T-helper 1 cell treated with Interleukin-12 subunit alpha and Interleukin-12 subunit beta and Interleukin-4 antibody, amounts not matched to agents 30 μg/mL and 1 μg/mL, for 36 hours (primary cell): ENCODE results near the gene VPS35.

Experiments
- H3K27ac Mint-ChIP-seq: one replicate; pipeline ENCODE4 v1.8.0; 2021; ENCODE audit warnings: mild to moderate bottlenecking, mixed read lengths
- H3K27me3 Mint-ChIP-seq: one replicate; pipeline ENCODE4 v1.8.0; 2021; ENCODE audit warnings: low read depth, mixed read lengths
- H3K36me3 Mint-ChIP-seq: one replicate; pipeline ENCODE4 v1.8.0; 2021; ENCODE audit warnings: low read depth, mixed read lengths
- H3K4me1 Mint-ChIP-seq: one replicate; pipeline ENCODE4 v1.8.0; 2021; ENCODE audit warnings: low read depth, mixed read lengths
- H3K4me3 Mint-ChIP-seq: one replicate; pipeline ENCODE4 v1.8.0; 2021; ENCODE audit warnings: mild to moderate bottlenecking, moderate library complexity, mixed read lengths
- H3K9me3 Mint-ChIP-seq: one replicate; pipeline ENCODE4 v1.8.0; 2021; ENCODE audit warnings: mixed read lengths

Gene VPS35

DNA sequence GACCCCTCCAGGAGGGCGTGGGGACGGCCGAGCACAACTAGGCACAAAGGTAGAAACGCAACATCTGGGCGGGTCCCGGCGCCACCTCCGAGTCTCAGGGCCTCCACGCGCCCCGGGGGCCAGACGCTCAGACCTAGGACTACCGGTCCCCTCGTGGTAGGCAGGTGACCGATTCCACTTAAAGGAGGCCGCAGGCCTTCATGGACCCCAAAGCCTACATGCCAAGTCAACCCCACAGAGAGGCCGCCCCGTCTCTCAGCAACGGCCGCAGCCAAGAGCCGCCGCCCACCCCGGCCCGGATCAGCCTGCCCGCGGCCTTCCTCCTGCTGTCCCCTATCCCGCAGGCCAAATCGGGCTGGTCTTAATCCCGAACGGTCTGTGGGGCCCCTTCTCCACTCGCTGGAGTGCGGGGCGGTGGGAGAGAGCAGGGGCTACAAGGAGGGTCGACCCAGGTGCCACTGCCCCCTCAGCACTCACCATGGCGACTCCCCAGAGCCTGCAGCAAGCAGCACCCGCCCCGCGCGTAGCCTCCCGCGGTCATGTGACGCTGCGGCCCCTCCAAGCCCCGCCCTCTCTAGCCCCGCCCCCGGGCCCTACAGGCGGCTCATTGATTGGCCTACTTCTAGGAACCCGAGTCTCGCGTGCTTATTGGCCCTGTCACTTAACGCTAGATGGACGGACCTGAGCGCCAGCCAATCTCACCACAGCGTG, at the start of gene VPS35:
Gene VPS35 (minus strand): TSS at position 525 of the 711 bp plus-strand sequence. CDS start 45 bp downstream, at position 480.
- H3K9me3 Mint-ChIP-seq: no peaks in the 10 kb centered on the region

DNA sequence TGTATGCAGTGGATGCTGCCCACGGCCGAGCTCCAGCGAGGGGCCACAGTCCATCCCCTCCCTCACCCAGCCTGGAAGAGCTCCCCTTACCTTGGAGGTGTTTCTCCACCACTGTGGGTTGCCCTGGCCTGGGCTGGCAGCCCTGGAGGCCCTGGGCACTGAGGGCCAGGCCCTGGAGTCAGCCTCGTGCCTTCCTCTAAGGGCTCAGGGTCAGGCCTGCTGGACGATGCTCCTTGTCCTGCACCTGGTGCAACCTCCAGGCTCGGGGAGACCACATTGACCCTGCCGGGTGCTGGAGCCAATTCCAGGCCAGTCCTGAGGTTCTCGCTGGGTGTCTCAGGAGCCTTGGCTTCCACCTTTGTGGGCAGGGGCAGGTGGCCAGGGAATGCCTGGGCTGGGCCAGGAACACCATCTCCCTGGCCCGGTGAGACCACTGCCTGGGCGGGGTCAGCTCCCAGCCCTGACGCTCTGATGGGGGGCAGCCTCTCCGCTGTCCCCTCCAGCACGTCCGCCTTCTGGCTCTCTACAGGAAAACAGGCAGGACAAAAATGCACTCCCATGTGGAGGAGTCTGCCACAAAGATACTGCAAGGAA, 48.7 kb upstream of the VPS35 start:
- Mint-ChIP-seq H3K9me3 (no peaks in the 10 kb centered on the region), H3K36me3 (no peaks in the 10 kb centered on the region), H3K27ac (no peak overlapping the region), H3K27me3 (no peaks in the 10 kb centered on the region), H3K4me1 (peaks cover 2% of the 10 kb centered on the region), H3K4me3 (no peak overlapping the region)

More for the DNA sequence above, at the start of gene VPS35:
- Mint-ChIP-seq H3K27ac (no peak within 1 kb of the TSS), H3K36me3 (peaks cover 2% of the 10 kb centered on the region), H3K4me1 (peaks cover 33% of the 10 kb centered on the region), H3K4me3 (no peak within 1 kb of the TSS), H3K27me3 (no peaks in the 10 kb centered on the region)

DNA sequence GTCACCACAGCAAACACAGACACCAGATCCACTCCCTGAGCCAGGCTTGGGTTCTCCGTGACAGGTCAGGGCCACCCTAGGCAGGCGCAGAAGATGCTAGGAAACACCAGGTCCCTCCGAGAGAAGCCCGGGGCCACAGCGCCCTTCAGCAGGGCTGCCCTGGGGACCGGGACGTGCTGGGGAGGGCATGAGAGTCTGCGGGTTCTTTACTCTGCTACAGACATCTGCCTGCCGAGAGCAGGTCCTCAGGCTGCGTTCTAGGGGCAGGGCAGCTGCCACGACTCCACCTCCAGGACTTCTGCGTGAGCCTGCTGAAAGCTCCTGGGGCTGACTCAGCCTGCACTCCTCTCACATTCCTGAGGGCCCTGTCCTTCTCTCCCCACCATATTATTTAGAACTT, 47.7 kb upstream of the VPS35 start:
- Mint-ChIP-seq H3K9me3 (no peaks in the 10 kb centered on the region), H3K36me3 (no peaks in the 10 kb centered on the region), H3K27me3 (no peaks in the 10 kb centered on the region), H3K4me1 (peaks cover 2% of the 10 kb centered on the region), H3K27ac (no peak overlapping the region), H3K4me3 (no peak overlapping the region)

DNA sequence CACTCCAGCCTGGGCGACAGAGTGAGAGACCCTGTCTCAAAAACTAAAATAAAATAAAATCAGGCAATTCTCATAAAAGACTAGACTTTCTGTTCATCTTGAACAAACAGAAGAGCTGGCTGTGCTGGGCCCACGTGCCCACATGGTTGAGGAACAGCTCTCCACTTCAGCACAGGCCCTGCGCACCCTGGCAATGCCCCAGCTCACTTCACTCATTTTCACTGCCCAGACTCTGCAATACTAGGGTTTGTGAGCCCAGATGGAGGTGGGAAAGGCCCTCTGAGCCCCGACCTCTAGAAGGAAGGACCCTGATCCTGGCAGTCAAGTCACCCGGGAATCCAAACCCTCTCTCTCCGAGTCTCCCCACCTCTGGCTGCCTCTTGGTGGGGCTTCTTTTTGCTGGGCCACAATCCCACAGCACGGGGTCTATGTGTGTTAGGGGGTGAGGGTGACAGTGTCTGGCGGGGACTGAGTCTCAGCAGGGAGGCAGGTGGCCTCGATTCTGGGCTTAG, 44.4 kb upstream of the VPS35 start:
- Mint-ChIP-seq H3K27me3 (no peaks in the 10 kb centered on the region), H3K36me3 (no peaks in the 10 kb centered on the region), H3K4me1 (no peaks in the 10 kb centered on the region), H3K4me3 (no peak overlapping the region), H3K9me3 (no peaks in the 10 kb centered on the region), H3K27ac (no peak overlapping the region)

DNA sequence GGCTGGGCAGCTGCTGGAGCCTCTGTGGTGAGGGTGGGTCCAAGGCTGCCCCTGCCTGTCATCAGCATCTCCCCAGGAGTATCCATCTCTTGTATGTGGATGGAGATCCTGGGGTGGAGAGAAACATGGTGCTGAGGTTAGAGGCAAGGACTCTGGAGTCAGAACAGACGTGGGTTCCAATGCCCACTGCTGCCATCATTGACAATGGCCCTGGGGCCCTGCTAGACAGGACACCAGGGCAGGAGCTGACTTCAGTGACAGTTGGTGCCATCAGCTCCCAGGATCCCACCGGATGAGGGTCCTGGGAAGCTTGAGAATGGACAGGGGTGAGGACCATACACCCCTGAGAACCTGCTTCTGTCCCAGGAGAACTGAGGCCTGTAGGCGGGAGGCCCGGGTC, 43.6 kb upstream of the VPS35 start:
- Mint-ChIP-seq H3K9me3 (no peaks in the 10 kb centered on the region), H3K4me3 (no peak overlapping the region), H3K4me1 (no peaks in the 10 kb centered on the region), H3K36me3 (no peaks in the 10 kb centered on the region), H3K27ac (no peak overlapping the region), H3K27me3 (no peaks in the 10 kb centered on the region)

DNA sequence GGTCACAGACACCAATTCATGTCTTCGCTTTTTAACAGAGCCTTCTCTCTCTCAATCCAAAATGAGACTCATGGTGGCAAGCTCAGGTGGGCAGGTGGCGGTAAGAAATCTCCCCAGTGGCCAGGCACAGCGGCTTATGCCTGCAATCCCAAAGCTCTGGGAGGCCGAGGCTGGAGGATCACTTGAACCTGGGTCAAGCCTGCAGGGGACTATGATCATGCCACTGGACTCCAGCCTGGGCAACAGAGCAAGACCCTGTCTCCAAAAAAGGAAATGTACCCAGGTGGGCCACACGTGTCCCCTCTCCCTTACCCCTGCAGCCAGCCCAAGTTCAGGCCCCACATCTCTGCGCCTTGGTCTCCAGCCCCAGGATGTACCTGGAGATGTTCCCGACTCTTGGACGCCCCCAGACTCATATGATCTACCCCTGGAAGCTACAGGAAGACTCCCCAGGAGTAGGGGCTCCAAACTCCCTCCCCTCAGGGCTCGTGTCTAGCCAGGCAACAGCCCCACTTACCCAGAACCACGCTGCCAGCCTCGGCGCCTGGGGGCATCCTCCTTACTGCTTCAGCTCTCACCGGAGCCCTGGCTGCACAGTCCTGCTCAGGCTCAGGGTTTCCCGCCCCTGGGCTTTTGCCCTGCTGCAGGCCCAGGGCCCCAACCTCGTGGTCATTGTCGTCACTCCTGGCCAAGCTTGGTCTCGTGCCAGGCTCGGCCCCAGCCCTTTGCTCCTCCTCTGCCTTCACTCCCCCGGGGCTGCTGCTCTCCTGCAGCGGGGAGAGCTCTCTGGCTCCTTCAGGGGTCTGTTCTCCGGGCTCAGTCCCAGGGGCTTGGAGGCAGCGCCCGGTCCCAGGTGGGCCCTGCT, 42.9 kb upstream of the VPS35 start:
- no peaks in the 10 kb centered on the region for H3K27me3 Mint-ChIP-seq
- H3K36me3 Mint-ChIP-seq: no peaks in the 10 kb centered on the region

DNA sequence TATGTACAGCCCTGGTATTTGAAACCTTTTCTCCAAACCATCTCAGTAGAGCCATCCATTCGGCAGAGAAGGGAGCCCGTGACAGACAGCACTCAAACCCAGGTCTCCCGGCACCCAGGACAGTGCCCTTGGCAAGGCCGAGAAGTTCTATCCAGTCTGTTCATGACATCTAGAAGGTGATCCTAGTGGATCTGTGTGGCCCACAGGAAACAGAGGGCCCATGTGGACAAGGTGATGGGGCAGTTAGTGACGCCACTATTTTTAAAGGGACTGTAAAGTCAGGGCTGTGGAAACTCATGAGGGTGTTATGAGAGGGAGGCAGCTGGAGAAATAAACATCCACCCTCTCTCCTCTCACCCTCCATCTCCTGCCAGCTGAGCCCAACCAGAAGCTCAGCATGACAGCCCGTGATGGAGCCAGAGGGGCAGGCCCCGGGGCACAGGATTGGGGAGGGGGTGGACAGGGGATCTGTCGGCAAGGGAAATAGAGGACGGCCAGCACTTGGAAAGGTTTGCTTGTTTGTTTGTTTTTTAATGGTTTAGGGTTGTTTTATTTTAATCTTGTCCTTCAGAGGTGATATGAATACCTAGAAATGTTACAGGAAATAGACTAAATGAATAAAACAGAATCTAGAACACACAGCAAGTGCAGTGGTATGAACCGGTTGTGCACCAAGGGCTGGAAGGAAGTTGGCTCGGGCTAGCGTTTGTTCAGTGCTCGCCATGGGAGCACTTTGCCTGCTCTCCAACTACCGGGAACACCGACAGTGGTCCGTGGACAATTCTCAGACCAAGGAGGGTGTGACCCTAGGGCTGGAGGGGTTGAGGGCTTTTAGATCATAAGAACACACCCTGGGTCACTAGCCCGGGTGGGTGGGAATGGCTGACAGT, 42.1 kb upstream of the VPS35 start:
- H3K36me3 Mint-ChIP-seq: no peaks in the 10 kb centered on the region
- H3K4me1 Mint-ChIP-seq: peaks cover 1% of the 10 kb centered on the region
- no peaks in the 10 kb centered on the region for H3K27me3 Mint-ChIP-seq
- no peak overlapping the region for H3K4me3 Mint-ChIP-seq
- H3K9me3 Mint-ChIP-seq: peaks cover under 1% of the 10 kb centered on the region
- H3K27ac Mint-ChIP-seq: no peak overlapping the region

More for the DNA sequence above, 42.9 kb upstream of the VPS35 start:
- H3K4me1 Mint-ChIP-seq: no peaks in the 10 kb centered on the region
- no peak overlapping the region for H3K4me3 Mint-ChIP-seq
- H3K27ac Mint-ChIP-seq: no peak overlapping the region
- no peaks in the 10 kb centered on the region for H3K9me3 Mint-ChIP-seq

DNA sequence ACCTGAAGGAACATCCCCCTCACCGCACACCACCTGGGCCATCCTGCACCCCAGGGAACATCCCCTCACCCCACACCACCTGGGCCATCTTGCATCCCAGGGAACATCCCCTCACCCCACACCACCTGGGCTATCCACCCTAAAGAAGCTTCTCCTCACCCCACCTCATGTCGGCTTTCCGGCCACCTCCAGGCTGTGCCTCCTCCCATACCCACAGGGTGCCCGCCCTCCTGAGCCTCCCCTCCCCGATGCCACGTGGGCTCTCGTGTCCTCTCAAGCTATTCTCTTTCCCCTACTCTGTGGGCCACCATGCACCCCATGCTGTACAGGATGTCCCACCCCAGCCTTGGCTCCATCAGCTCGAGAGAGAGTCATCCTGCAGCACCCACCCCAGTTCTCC, 41.1 kb upstream of the VPS35 start:
- peaks cover 1% of the 10 kb centered on the region for H3K4me1 Mint-ChIP-seq
- H3K27me3 Mint-ChIP-seq: no peaks in the 10 kb centered on the region
- H3K4me3 Mint-ChIP-seq: no peak overlapping the region
- peaks cover 6% of the 10 kb centered on the region for H3K9me3 Mint-ChIP-seq
- H3K36me3 Mint-ChIP-seq: no peaks in the 10 kb centered on the region
- H3K27ac Mint-ChIP-seq: no peak overlapping the region

DNA sequence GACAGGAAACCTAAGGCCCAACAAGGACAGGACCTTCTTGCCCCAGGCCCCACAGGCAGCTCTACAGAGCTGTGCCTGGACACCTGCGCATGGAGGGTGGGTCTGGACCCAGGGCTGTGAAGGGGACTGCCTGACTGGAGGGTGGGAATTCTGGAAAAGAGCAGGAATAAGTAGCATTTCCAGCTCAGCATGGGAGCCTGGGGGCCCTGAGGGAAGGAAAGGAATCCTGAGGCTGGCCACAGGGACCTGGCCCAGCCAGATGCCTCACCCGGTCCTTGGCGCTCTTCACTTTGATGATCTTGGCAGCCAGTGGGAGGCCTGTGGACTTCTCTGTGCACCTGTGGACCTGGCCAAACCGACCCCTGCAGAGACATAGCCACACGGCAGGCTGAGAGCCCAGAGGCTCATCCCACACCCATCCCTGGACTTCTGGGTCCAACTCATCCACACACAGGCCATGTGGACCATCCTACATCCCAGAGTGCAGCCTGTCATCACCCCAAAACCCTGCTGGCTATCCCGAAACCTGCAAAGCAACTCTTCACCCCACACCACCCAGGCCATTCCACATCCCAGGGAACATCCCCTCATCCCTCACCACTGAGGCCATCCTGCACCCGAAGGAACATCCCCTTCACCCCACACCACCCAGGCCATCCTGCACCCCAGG, 40.5 kb upstream of the VPS35 start:
- Mint-ChIP-seq H3K9me3 (peaks cover 6% of the 10 kb centered on the region), H3K4me1 (peaks cover 1% of the 10 kb centered on the region), H3K27ac (no peak overlapping the region), H3K36me3 (no peaks in the 10 kb centered on the region), H3K27me3 (no peaks in the 10 kb centered on the region), H3K4me3 (no peak overlapping the region)

DNA sequence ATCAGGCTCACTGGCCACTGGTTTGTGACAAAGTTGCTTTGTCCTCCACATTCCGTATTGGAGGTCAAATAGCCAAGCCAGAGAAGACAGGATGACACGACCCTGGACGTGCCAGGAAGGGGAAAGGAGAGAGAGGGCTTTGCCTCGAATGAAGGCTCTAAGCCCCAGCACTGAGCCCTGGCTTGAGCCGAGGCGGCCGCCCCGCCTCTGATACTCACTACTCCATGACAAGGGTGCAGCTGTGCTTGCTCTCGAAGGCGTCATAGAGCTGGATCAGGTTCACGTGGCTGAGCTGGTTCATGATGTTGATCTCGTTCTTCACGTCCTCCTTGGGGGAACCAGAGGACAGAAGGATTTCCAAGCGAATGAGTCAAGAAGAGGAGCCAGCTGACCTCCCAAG, 39.8 kb upstream of the VPS35 start:
- Mint-ChIP-seq H3K4me3 (no peak overlapping the region), H3K36me3 (no peaks in the 10 kb centered on the region), H3K27ac (no peak overlapping the region)

DNA sequence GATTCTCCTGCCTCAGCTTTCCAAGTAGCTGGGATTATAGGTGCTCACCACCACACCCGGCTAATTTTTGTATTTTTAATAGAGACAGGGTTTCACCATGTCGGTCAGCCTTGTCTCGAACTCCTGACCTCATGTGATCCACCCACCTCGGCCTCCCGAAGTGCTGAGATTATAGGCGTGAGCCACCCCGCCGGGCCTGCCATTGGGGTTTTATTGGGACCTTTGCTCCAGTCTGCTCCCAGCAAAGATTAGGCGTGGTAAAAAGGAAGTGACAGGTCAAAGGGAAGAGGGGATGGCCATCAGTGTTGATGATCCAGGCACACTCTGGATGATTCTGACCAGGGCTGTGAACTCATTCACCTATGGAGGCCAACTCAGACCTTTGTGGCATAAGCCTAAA, 38.7 kb upstream of the VPS35 start:
- no peak overlapping the region for H3K27ac Mint-ChIP-seq
- H3K27me3 Mint-ChIP-seq: no peaks in the 10 kb centered on the region
- peaks cover 6% of the 10 kb centered on the region for H3K9me3 Mint-ChIP-seq
- no peak overlapping the region for H3K4me3 Mint-ChIP-seq
- peaks cover 1% of the 10 kb centered on the region for H3K4me1 Mint-ChIP-seq
- no peaks in the 10 kb centered on the region for H3K36me3 Mint-ChIP-seq

More for the DNA sequence above, 39.8 kb upstream of the VPS35 start:
- H3K4me1 Mint-ChIP-seq: peaks cover 1% of the 10 kb centered on the region
- H3K9me3 Mint-ChIP-seq: peaks cover 6% of the 10 kb centered on the region
- no peaks in the 10 kb centered on the region for H3K27me3 Mint-ChIP-seq

DNA sequence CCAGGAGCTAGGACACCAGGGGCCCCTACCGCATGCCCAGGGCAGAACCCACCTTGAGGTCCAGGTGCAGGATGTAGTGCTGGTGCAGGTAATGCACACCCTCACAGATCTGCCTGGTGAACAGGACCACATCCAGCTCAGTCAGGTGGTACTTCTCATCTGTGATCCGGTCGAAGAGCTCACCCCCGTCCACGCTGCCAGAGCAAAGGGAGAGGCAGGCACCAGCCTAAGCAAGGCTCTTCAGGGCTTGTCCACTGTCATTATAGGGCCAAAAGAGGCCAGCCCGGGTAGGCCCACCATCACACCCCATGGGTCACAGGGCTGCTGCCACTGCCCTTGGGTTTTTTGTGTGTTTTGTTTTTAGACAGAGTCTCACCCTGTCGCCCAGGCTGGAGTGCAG, 38.2 kb upstream of the VPS35 start:
- H3K4me1 Mint-ChIP-seq: peaks cover 1% of the 10 kb centered on the region
- no peaks in the 10 kb centered on the region for H3K36me3 Mint-ChIP-seq
- H3K27ac Mint-ChIP-seq: no peak overlapping the region
- no peaks in the 10 kb centered on the region for H3K27me3 Mint-ChIP-seq
- H3K4me3 Mint-ChIP-seq: no peak overlapping the region
- H3K9me3 Mint-ChIP-seq: peaks cover 6% of the 10 kb centered on the region

DNA sequence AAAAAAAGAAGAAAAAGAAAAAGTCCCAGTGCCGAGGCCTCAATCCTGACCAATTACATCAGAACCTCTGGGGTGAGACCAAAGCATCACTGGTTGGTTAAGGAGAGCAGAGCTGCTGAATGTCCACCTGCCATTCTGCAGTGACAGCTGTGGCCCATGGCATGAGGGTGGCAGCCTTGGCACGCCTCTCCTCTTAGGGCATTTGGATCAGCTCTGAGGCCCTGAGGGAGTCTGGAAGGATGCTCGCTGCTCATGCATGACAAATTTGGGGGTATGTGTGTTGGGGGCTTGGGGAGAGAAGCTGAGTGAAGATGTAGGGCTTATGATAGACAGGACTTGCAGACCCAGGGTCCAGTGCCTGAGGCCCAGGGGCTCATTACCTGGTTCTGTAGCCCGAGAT, 32.9 kb upstream of the VPS35 start:
- H3K9me3 Mint-ChIP-seq: peaks cover 6% of the 10 kb centered on the region
- no peak overlapping the region for H3K4me3 Mint-ChIP-seq
- H3K4me1 Mint-ChIP-seq: peaks cover 1% of the 10 kb centered on the region
- no peaks in the 10 kb centered on the region for H3K27me3 Mint-ChIP-seq
- H3K27ac Mint-ChIP-seq: no peak overlapping the region
- no peaks in the 10 kb centered on the region for H3K36me3 Mint-ChIP-seq
